H1 (cell line): ENCODE data around the gene HDAC3. TPM values are rescaled to one million over a fixed set of nuclear protein-coding genes. Genes with fewer than 3 reads are reported as not detected.

Experiments
- CTCF ChIA-PET: fragments of 300-600 bp; sonication (Branson Sonifier 250); formaldehyde crosslinking; loops from one replicate; lab custom pipeline; 2021; ENCODE audit not compliant: partially characterized antibody; lab: Charles Lee
- POLR2A ChIA-PET: fragments of 300-600 bp; sonication (Branson Sonifier 250); formaldehyde crosslinking; loops from one replicate; lab custom pipeline; 2021; ENCODE audit warnings: inconsistent platforms; ENCODE audit not compliant: partially characterized antibody; lab: Charles Lee
- DNase-seq, 2 experiments: peaks; one replicate each; pipeline versions ENCODE4 v3.0.0 to v3.0.0-alpha.2; 2010 to 2022; ENCODE audit warnings: low spot score in 2 of 2, low read depth in 1 of 2, mixed read lengths in 1 of 2
- FAIRE-seq: peaks from 2 replicates; lab custom pipeline; 2011; peaks lifted over from hg19 to GRCh38; lab: Jason Lieb, UNC
- H2AFZ ChIP-seq: 2 replicates; pipeline ENCODE4 v1.8.1; 2012; ENCODE audit warnings: low read length, inconsistent platforms
- H2AK5ac ChIP-seq: 2 replicates; pipeline ENCODE4 v1.6.1; 2013; ENCODE audit warnings: low read depth, low read length
- H2BK120ac ChIP-seq: replicated peaks from 2 replicates; pipeline ENCODE3; 2013; ENCODE audit warnings: low read depth, low read length, inconsistent platforms
- H2BK12ac ChIP-seq: 2 replicates; pipeline ENCODE4 v1.6.1; 2013; ENCODE audit warnings: low read depth, low read length
- H2BK15ac ChIP-seq: 2 replicates; pipeline ENCODE4 v1.6.1; 2013; ENCODE audit warnings: low read length
- H2BK20ac ChIP-seq: 2 replicates; pipeline ENCODE4 v1.6.1; 2013; ENCODE audit warnings: low read length
- H2BK5ac ChIP-seq: 2 replicates; pipeline ENCODE4 v1.6.1; 2013; ENCODE audit warnings: low read depth, low read length
- H3K14ac ChIP-seq: 2 replicates; pipeline ENCODE4 v1.6.1; 2013; ENCODE audit warnings: inconsistent platforms; ENCODE audit not compliant: insufficient read length
- H3K18ac ChIP-seq: 2 replicates; pipeline ENCODE4 v1.6.1; 2013; ENCODE audit warnings: low read length; ENCODE audit errors: extremely low read depth
- H3K23ac ChIP-seq: 2 replicates; pipeline ENCODE4 v1.6.1; 2013; ENCODE audit warnings: inconsistent platforms; ENCODE audit not compliant: insufficient read length
- H3K23me2 ChIP-seq: 2 replicates; pipeline ENCODE4 v1.6.1; 2013; ENCODE audit warnings: low read depth, low read length
- H3K27ac ChIP-seq: 2 replicates; pipeline ENCODE4 v1.6.1; 2011; ENCODE audit warnings: low read depth, low read length, inconsistent platforms
- H3K27me3 ChIP-seq, 4 experiments: replicated peaks in 1 of 4; 1 replicate in 1 of 4; 2 replicates in 3 of 4; pipeline versions ENCODE4 v1.6.1 to v1.8.1; 2011 to 2013; ENCODE audit warnings: low read length in 3 of 4, mild to moderate bottlenecking in 3 of 4, inconsistent platforms in 2 of 4, mixed read lengths in 2 of 4, moderate library complexity in 1 of 4; ENCODE audit not compliant: control insufficient read depth in 3 of 4, insufficient read depth in 3 of 4; ENCODE audit errors: extremely low read depth in 1 of 4
- H3K36me3 ChIP-seq, 4 experiments: 2 replicates each; pipeline versions ENCODE4 v1.6.1 to v1.8.1; 2011 to 2013; ENCODE audit warnings: mild to moderate bottlenecking in 4 of 4, low read length in 3 of 4, moderate library complexity in 2 of 4, control low read depth in 1 of 4, inconsistent platforms in 1 of 4; ENCODE audit not compliant: insufficient read depth in 4 of 4, control insufficient read depth in 2 of 4
- H3K4ac ChIP-seq: replicated peaks from 2 replicates; pipeline ENCODE3; 2013; ENCODE audit warnings: low read length, low read depth, mixed read lengths, inconsistent platforms; ENCODE audit not compliant: insufficient read length
- H3K4me1 ChIP-seq, 4 experiments: replicated peaks in 1 of 4; 1 replicate in 1 of 4; 2 replicates in 3 of 4; pipeline versions ENCODE4 v1.6.1 to v1.8.1; 2011 to 2013; ENCODE audit warnings: low read length in 3 of 4, inconsistent platforms in 2 of 4, mixed read lengths in 1 of 4; ENCODE audit not compliant: insufficient read depth in 4 of 4, control insufficient read depth in 3 of 4
- H3K4me2 ChIP-seq, 2 experiments: 2 replicates each; pipeline versions ENCODE4 v1.6.1 to v1.8.1; 2011 to 2013; ENCODE audit warnings: low read depth in 2 of 2, low read length in 2 of 2, control low read depth in 1 of 2, inconsistent platforms in 1 of 2, mild to moderate bottlenecking in 1 of 2; ENCODE audit not compliant: insufficient read depth in 1 of 2
- H3K4me3 ChIP-seq, 4 experiments: fragments of 200-600, 300-600 bp in 1 of 4; sonication (generic), shearing (Covaris generic), sonication (Bioruptor Twin) in 1 of 4; 2 replicates each; pipeline versions ENCODE4 v1.5.1 to v1.8.1; 2011 to 2016; ENCODE audit warnings: low read length in 4 of 4, low read depth in 3 of 4, control low read depth in 2 of 4, inconsistent platforms in 2 of 4, mild to moderate bottlenecking in 2 of 4, mixed read lengths in 1 of 4, moderate library complexity in 1 of 4; ENCODE audit not compliant: insufficient read depth in 2 of 4; ENCODE audit errors: extremely low read depth in 1 of 4
- H3K56ac ChIP-seq: replicated peaks from 2 replicates; pipeline ENCODE3; 2013; ENCODE audit warnings: low read depth, mild to moderate bottlenecking, mixed read lengths, low read length, inconsistent platforms; ENCODE audit not compliant: insufficient read length
- H3K79me1 ChIP-seq: 2 replicates; pipeline ENCODE4 v1.6.1; 2013; ENCODE audit warnings: low read depth, low read length, control low read depth
- H3K79me2 ChIP-seq, 2 experiments: 2 replicates each; pipeline versions ENCODE4 v1.6.1 to v1.8.1; 2012 to 2013; ENCODE audit warnings: low read length in 2 of 2, mild to moderate bottlenecking in 2 of 2, inconsistent platforms in 1 of 2; ENCODE audit not compliant: insufficient read depth in 2 of 2, control insufficient read depth in 1 of 2
- H3K9ac ChIP-seq, 4 experiments: replicated peaks in 1 of 4; 1 replicate in 1 of 4; 2 replicates in 3 of 4; pipeline versions ENCODE4 v1.6.1 to v1.8.1; 2011 to 2013; ENCODE audit warnings: low read depth in 3 of 4, low read length in 3 of 4, control low read depth in 2 of 4, mild to moderate bottlenecking in 2 of 4, moderate library complexity in 2 of 4, inconsistent platforms in 1 of 4; ENCODE audit errors: extremely low read depth in 1 of 4
- H3K9me3 ChIP-seq, 2 experiments: 2 replicates each; pipeline versions ENCODE4 v1.6.1 to v1.8.1; 2012 to 2013; ENCODE audit warnings: mild to moderate bottlenecking in 2 of 2, moderate library complexity in 2 of 2, control low read depth in 1 of 2, inconsistent platforms in 1 of 2, low read depth in 1 of 2, low read length in 1 of 2, mixed read lengths in 1 of 2; ENCODE audit not compliant: insufficient read depth in 2 of 2
- H4K20me1 ChIP-seq, 2 experiments: replicated peaks in 1 of 2; 2 replicates each; pipeline versions ENCODE3 to v1.8.1; 2011 to 2013; ENCODE audit warnings: inconsistent platforms in 2 of 2, low read length in 2 of 2, mild to moderate bottlenecking in 1 of 2; ENCODE audit not compliant: insufficient read depth in 2 of 2, control insufficient read depth in 1 of 2
- H4K5ac ChIP-seq: 2 replicates; pipeline ENCODE4 v1.6.1; 2013; ENCODE audit warnings: low read length, low read depth, mixed read lengths, inconsistent platforms; ENCODE audit not compliant: insufficient read length
- H4K8ac ChIP-seq: 2 replicates; pipeline ENCODE4 v1.8.0; 2013; ENCODE audit warnings: mild to moderate bottlenecking, moderate library complexity, low read length, inconsistent platforms; ENCODE audit not compliant: insufficient read depth; ENCODE audit errors: extremely low read depth
- H4K91ac ChIP-seq: replicated peaks from 2 replicates; pipeline ENCODE3; 2013; ENCODE audit warnings: low read length, mixed read lengths, inconsistent platforms; ENCODE audit not compliant: insufficient read length
- CEBPB ChIP-seq: IDR thresholded peaks from 2 replicates; pipeline ENCODE4 v1.6.1; 2012; ENCODE audit warnings: low read depth, low read length
- CHD2 ChIP-seq: IDR thresholded peaks from 2 replicates; pipeline ENCODE4 v1.6.1; 2012; ENCODE audit warnings: low read length, improper control_type of control experiment
- CREB1 ChIP-seq: IDR thresholded peaks from 2 replicates; pipeline ENCODE4 v1.6.1; 2012; ENCODE audit warnings: inconsistent platforms
- GABPA ChIP-seq: IDR thresholded peaks from 2 replicates; pipeline ENCODE4 v1.6.1; 2011; ENCODE audit warnings: mild to moderate bottlenecking, low read length, moderate library complexity, borderline replicate concordance; ENCODE audit not compliant: insufficient read depth
- RNF2 ChIP-seq: fragments of 200-900, 300-1000 bp; sonication (generic); IDR thresholded peaks from 2 replicates; pipeline ENCODE4 v1.7.1; 2016; ENCODE audit warnings: borderline replicate concordance, low read depth, mild to moderate bottlenecking, antibody characterized with exemption, low read length; ENCODE audit not compliant: poor library complexity, severe bottlenecking; ENCODE audit errors: missing control alignments
- TEAD4 ChIP-seq: IDR thresholded peaks from 2 replicates; pipeline ENCODE4 v1.6.1; 2012; ENCODE audit warnings: low read depth, low read length, inconsistent platforms, mixed read lengths
- WGBS, 2 experiments: shearing (Covaris generic) in 1 of 2; methylation state at CpG; one replicate each; pipeline versions ENCODE4 v1.1.6 to v1.1.7; 2013 to 2015; ENCODE audit warnings: low lambda C conversion rate in 2 of 2, mixed read lengths in 2 of 2, inconsistent platforms in 1 of 2, low coverage in 1 of 2, missing lambda C conversion rate in 1 of 2; ENCODE audit not compliant: insufficient replicate concordance in 2 of 2, insufficient coverage in 1 of 2, insufficient read length in 1 of 2; ENCODE audit errors: extremely low coverage in 1 of 2, missing lambda C conversion rate in 1 of 2; 5-methylcytosine and 5-hydroxymethylcytosine counted together
- polyA plus RNA-seq, 7 experiments: library from polyadenylated mRNA; depleted of rRNA in 3 of 7; stranded (reverse) in 5 of 7; unstranded in 2 of 7; fragments of >200 nt in 5 of 7; fragments of 200-250 nt in 2 of 7; gene quantifications; 1 replicate in 5 of 7; 2 replicates in 1 of 7; 4 replicates in 1 of 7; pipeline versions ENCODE4 v1.2.1 to v1.2.3, GENCODE V29; 2011 to 2013; ENCODE audit warnings: missing spikeins in 2 of 7, mixed read lengths in 2 of 7
- total RNA-seq: library from RNA; stranded (reverse); fragmentation: NEBNext Ultra II Directional; extraction: Animal tissue kit (Norgen Biotek cat#: 25700); gene quantifications from 2 replicates; pipeline ENCODE4 v1.2.1, GENCODE V29; 2021

Gene HDAC3
- total and polyA plus RNA-seq, 2 of the 8 experiments (the other 6 are each of a cell fraction or from before 2014, with no cell fraction given) = 99.0 to 120 TPM

DNA sequence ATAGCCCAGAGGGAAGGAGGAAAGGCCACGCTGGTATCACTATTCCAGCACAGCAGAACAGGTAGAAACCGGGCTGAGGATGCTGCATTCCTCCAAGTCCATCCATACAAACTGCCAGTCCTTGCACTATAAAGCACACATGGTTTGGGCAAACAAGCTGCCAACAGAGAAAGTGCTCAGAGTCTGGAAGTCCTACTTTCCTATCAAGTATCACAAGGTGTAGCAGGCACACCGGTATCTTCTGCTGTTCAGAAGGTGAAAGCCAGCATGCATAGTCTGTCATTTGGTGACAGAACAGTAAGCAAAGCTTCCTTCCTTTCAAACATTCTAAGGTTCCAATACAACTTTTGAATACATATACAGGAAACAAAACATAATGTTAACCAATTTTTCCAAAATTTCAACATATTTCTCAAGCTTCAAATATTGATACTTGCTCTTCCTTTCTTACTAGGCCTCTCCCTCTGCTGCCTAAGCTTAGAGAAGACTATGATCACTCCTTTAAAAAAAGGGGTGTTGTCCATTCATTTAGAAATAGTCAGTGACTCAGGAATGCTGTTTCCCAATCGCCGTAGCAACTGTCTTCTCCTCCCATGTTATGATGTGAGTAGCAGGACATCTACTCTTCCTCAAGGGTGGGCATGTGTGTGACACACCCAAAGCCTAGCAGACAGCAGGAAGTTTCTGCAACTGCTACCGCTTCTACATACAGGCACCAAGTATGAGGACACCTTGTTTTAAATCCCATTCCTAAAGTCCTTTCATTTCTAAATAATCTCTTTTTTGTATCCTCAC is 32.5 kb downstream of the HDAC3 start:
- Histone ChIP-seq H3K4ac (no peak overlapping the region), H2BK15ac (no peak overlapping the region), H4K5ac (no peak overlapping the region), H4K20me1 (peaks cover 4 to 10% of the 10 kb centered on the region in 2 experiments), H3K4me2 (no peak overlapping the region), H3K79me2 (peaks cover 9 to 94% of the 10 kb centered on the region in 2 experiments; a peak in 3 of 4 replicates), H3K56ac (no peak overlapping the region), H3K9ac (no peak overlapping the region; a peak in 1 of 7 replicates), H4K8ac (no peak overlapping the region), H3K27me3 (no peaks in the 10 kb centered on the region), H2AK5ac (no peak overlapping the region; the same call in 1 of the 2 replicates), H3K36me3 (no peaks in the 10 kb centered on the region), H2BK120ac (no peak overlapping the region), H3K79me1 (peaks cover 8% of the 10 kb centered on the region), H3K4me1 (no peaks in the 10 kb centered on the region; a peak in 1 of 7 replicates), H3K9me3 (no peaks in the 10 kb centered on the region), H3K23ac (no peak overlapping the region), H2BK20ac (no peak overlapping the region), H3K4me3 (no peak overlapping the region), H3K18ac (no peak overlapping the region), H3K23me2 (no peaks in the 10 kb centered on the region), H2BK12ac (no peak overlapping the region), H3K14ac (no peak overlapping the region), H3K27ac (no peak overlapping the region), H4K91ac (no peak overlapping the region), H2AFZ (no peak overlapping the region), H2BK5ac (no peak overlapping the region)
- ChIA-PET POLR2A (interaction anchor here (0.9 to 7.9 kb wide), 3 partner anchors 12 to 36 kb away, joined by 3 to 55 read pairs (median 7); partner anchors contain the start of genes DIAPH1, HDAC3 and RELL2), CTCF (interaction anchor here (0.8 to 4.0 kb wide), 5 partner anchors 10 to 39 kb away, joined by 3 to 41 read pairs (median 3); partner anchors contain the start of gene DIAPH1)
- DNase-seq = no peak
- 84% methylated on average over 6 of the region's 6 CpGs; no CpG with 5 or more reads in 1 of the 2 experiments for WGBS, 2 experiments
- TF ChIP-seq RNF2 (no peak), CHD2 (no peak), TEAD4 (0 out of 2 replicates have a peak, but pooled peaks have one; percentile 31), CEBPB (no peak), GABPA (no peak), CREB1 (no peak)
- FAIRE-seq = no peak
